Measurements from ENCODE around the gene SYNPO2L. TPM values are rescaled to one million over a fixed set of nuclear protein-coding genes. Genes with fewer than 3 reads are reported as not detected.
"Not testable (repeated sequence)": the region's sequence is repeated elsewhere in the genome, so short reads cannot be mapped to it uniquely, and the experiment has no call there.

Gene SYNPO2L
- polyA plus RNA-seq (2013, experiment 1 of 2), result 0.42 TPM
- 0.39 TPM for polyA plus RNA-seq (2013, experiment 2 of 2)

DNA sequence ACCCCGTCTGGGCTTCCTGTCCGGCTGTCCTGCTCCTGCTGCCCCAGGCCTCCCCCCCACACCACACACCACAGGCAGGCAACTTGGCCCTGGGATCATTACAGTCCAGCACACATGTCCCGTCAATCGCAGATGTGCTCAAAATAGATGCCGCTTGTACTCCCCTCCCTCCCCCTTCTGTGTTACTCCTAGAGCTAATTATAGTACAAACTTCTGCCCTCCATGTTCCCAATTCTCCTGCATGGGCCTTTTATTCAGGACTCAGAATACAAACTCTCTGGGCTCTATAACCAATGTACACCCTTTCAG is at the start of gene SYNPO2L:
Gene SYNPO2L, minus strand, starts transcription at position 40 of the 309 bp plus-strand sequence. CDS start 107 bp downstream, outside the sequence.
- Histone ChIP-seq H4K8ac (ENCODE audit: low read depth, low read length) (no peak within 1 kb of the TSS), H4K5ac (ENCODE audit: low read length) (no peak within 1 kb of the TSS), H3K4me2 (ENCODE audit: low read length) (no peak within 1 kb of the TSS), H2BK15ac (replicated peaks; ENCODE audit: low read depth) (no peak within 1 kb of the TSS), H3K56ac (ENCODE audit: low read length) (no peak within 1 kb of the TSS), H3K27me3 (ENCODE audit: insufficient read depth, low read length, poor library complexity) (no peaks in the 10 kb centered on the region), H2AK5ac (ENCODE audit: low read length) (no peak within 1 kb of the TSS), H3K4me3 (ENCODE audit: low read length) (no peak within 1 kb of the TSS), H3K4me1 (ENCODE audit: control insufficient read depth, low read depth, low read length) (no peaks in the 10 kb centered on the region), H3K18ac (ENCODE audit: low read length) (no peak within 1 kb of the TSS), H3K27ac (ENCODE audit: low read depth, low read length) (no peak within 1 kb of the TSS), H3K36me3 (ENCODE audit: control insufficient read depth, insufficient read depth, low read length) (no peaks in the 10 kb centered on the region), H3K79me2 (ENCODE audit: control insufficient read depth, insufficient read depth, low read length) (no peaks in the 10 kb centered on the region), H2BK120ac (ENCODE audit: low read depth, low read length) (no peak within 1 kb of the TSS), H3K23ac (ENCODE audit: low read length) (no peak within 1 kb of the TSS), H2BK5ac (ENCODE audit: low read length) (no peak within 1 kb of the TSS), H3K4ac (ENCODE audit: low read depth, low read length) (no peak within 1 kb of the TSS), H3K79me1 (ENCODE audit: low read length) (no peaks in the 10 kb centered on the region), H3K9ac (ENCODE audit: low read length) (no peak within 1 kb of the TSS)
- no peak for DNase-seq
- WGBS (ENCODE audit: extremely low coverage, insufficient coverage, low lambda C conversion rate), result no CpG with 5 or more reads among the region's 5 CpGs

- H3K27ac ChIP-seq (ENCODE audit: low read depth, low read length); H3K9ac ChIP-seq (ENCODE audit: low read length); H2BK120ac ChIP-seq (ENCODE audit: low read depth, low read length); H3K18ac ChIP-seq (ENCODE audit: low read length); H3K27me3 ChIP-seq (ENCODE audit: insufficient read depth, low read length, poor library complexity); H4K5ac ChIP-seq (ENCODE audit: low read length); H3K4me2 ChIP-seq (ENCODE audit: low read length); H2BK15ac ChIP-seq (replicated peaks; ENCODE audit: low read depth); H3K4ac ChIP-seq (ENCODE audit: low read depth, low read length); H2AK5ac ChIP-seq (ENCODE audit: low read length); H3K79me1 ChIP-seq (ENCODE audit: low read length); H3K4me1 ChIP-seq (ENCODE audit: control insufficient read depth, low read depth, low read length); H3K56ac ChIP-seq (ENCODE audit: low read length); H2BK5ac ChIP-seq (ENCODE audit: low read length); H4K8ac ChIP-seq (ENCODE audit: low read depth, low read length); H3K79me2 ChIP-seq (ENCODE audit: control insufficient read depth, insufficient read depth, low read length); DNase-seq; H3K4me3 ChIP-seq (ENCODE audit: low read length); H3K36me3 ChIP-seq (ENCODE audit: control insufficient read depth, insufficient read depth, low read length); H3K23ac ChIP-seq (ENCODE audit: low read length): not testable (repeated sequence)
Observed at GRCh38 chr10:73703924-73704323, 48.1 kb upstream of the SYNPO2L start.

DNA sequence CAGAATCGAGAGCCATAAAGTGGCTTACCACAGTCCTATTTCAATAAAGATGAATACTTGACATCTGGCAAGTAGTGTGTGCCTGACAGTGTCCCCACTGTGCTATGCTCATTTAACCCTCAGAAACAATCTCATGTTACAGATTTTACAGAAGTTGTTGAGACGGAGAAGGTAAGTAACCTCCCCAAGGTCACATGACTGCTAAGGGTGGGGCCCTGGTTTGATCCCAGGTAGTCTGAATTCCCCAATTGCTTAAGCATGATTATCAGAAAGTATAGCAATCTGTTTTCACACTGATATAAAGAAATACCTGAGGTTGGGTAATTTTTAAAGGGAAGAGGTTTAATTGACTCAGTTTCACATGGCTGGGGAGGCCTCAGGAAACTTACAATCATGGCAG is 43.0 kb upstream of the SYNPO2L start:
- not testable (repeated sequence) for H4K8ac ChIP-seq (ENCODE audit: low read depth, low read length); H3K4me3 ChIP-seq (ENCODE audit: low read length); H3K79me1 ChIP-seq (ENCODE audit: low read length); H4K5ac ChIP-seq (ENCODE audit: low read length); H3K36me3 ChIP-seq (ENCODE audit: control insufficient read depth, insufficient read depth, low read length); H3K56ac ChIP-seq (ENCODE audit: low read length); H3K4me2 ChIP-seq (ENCODE audit: low read length); H3K9ac ChIP-seq (ENCODE audit: low read length); H3K79me2 ChIP-seq (ENCODE audit: control insufficient read depth, insufficient read depth, low read length); H2BK15ac ChIP-seq (replicated peaks; ENCODE audit: low read depth); H3K4me1 ChIP-seq (ENCODE audit: control insufficient read depth, low read depth, low read length); H3K23ac ChIP-seq (ENCODE audit: low read length); DNase-seq; H2BK5ac ChIP-seq (ENCODE audit: low read length); H3K27me3 ChIP-seq (ENCODE audit: insufficient read depth, low read length, poor library complexity); H3K18ac ChIP-seq (ENCODE audit: low read length); H3K27ac ChIP-seq (ENCODE audit: low read depth, low read length); H2AK5ac ChIP-seq (ENCODE audit: low read length); H3K4ac ChIP-seq (ENCODE audit: low read depth, low read length); H2BK120ac ChIP-seq (ENCODE audit: low read depth, low read length)
- no CpG with 5 or more reads among the region's 2 CpGs for whole genome bisulfite sequencing (ENCODE audit: extremely low coverage, insufficient coverage, low lambda C conversion rate)

- not testable (repeated sequence) for H3K79me2 ChIP-seq (ENCODE audit: control insufficient read depth, insufficient read depth, low read length); H3K27ac ChIP-seq (ENCODE audit: low read depth, low read length); H3K27me3 ChIP-seq (ENCODE audit: insufficient read depth, low read length, poor library complexity); H2AK5ac ChIP-seq (ENCODE audit: low read length); H3K4me2 ChIP-seq (ENCODE audit: low read length); H3K4me3 ChIP-seq (ENCODE audit: low read length); H3K56ac ChIP-seq (ENCODE audit: low read length); DNase-seq; H2BK120ac ChIP-seq (ENCODE audit: low read depth, low read length); H2BK5ac ChIP-seq (ENCODE audit: low read length); H3K4ac ChIP-seq (ENCODE audit: low read depth, low read length); H2BK15ac ChIP-seq (replicated peaks; ENCODE audit: low read depth); H4K8ac ChIP-seq (ENCODE audit: low read depth, low read length); H3K4me1 ChIP-seq (ENCODE audit: control insufficient read depth, low read depth, low read length); H4K5ac ChIP-seq (ENCODE audit: low read length); H3K23ac ChIP-seq (ENCODE audit: low read length); H3K36me3 ChIP-seq (ENCODE audit: control insufficient read depth, insufficient read depth, low read length); H3K18ac ChIP-seq (ENCODE audit: low read length); H3K79me1 ChIP-seq (ENCODE audit: low read length); H3K9ac ChIP-seq (ENCODE audit: low read length)
- no CpG with 5 or more reads among the region's 16 CpGs for WGBS (ENCODE audit: extremely low coverage, insufficient coverage, low lambda C conversion rate)
Observed at GRCh38 chr10:73697675-73698159, 41.9 kb upstream of the SYNPO2L start, which contains the start of gene AGAP5. Gene AGAP5, minus strand, starts transcription at chr10:73698109. Its CDS starts 354 bp downstream, at chr10:73697755.

DNA sequence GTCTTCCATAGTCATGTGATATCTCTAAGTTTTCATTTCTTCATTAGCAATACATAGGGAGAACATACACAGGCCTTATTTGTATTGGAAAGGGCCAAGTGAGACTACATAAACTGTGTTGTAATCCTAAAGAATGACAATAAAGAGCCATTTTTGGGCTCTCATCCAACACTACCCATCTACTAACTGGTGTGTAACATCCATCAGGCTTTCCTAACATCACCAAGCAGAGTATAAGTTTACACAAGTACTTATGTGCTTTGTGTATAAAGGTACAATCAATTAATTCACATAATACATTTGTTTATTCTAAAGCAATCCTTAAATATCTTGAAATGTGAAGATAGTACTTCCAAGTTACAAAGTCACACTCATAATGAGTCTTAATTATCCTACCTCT is 39.5 kb upstream of the SYNPO2L start:
- H3K23ac ChIP-seq (ENCODE audit: low read length); H4K8ac ChIP-seq (ENCODE audit: low read depth, low read length); H2AK5ac ChIP-seq (ENCODE audit: low read length); H3K56ac ChIP-seq (ENCODE audit: low read length); H3K9ac ChIP-seq (ENCODE audit: low read length); H4K5ac ChIP-seq (ENCODE audit: low read length); H2BK120ac ChIP-seq (ENCODE audit: low read depth, low read length); H3K79me1 ChIP-seq (ENCODE audit: low read length); H2BK15ac ChIP-seq (replicated peaks; ENCODE audit: low read depth); H3K27ac ChIP-seq (ENCODE audit: low read depth, low read length); H3K4me1 ChIP-seq (ENCODE audit: control insufficient read depth, low read depth, low read length); H3K36me3 ChIP-seq (ENCODE audit: control insufficient read depth, insufficient read depth, low read length); H2BK5ac ChIP-seq (ENCODE audit: low read length); H3K4me2 ChIP-seq (ENCODE audit: low read length); DNase-seq; H3K4ac ChIP-seq (ENCODE audit: low read depth, low read length); H3K18ac ChIP-seq (ENCODE audit: low read length); H3K79me2 ChIP-seq (ENCODE audit: control insufficient read depth, insufficient read depth, low read length); H3K4me3 ChIP-seq (ENCODE audit: low read length); H3K27me3 ChIP-seq (ENCODE audit: insufficient read depth, low read length, poor library complexity): not testable (repeated sequence)

GRCh38 chr10:73690755-73691154 is 34.9 kb upstream of the SYNPO2L start:
- H3K9ac ChIP-seq (ENCODE audit: low read length); H3K27me3 ChIP-seq (ENCODE audit: insufficient read depth, low read length, poor library complexity); H2BK15ac ChIP-seq (replicated peaks; ENCODE audit: low read depth); H3K4me3 ChIP-seq (ENCODE audit: low read length); DNase-seq; H3K79me1 ChIP-seq (ENCODE audit: low read length); H3K23ac ChIP-seq (ENCODE audit: low read length); H4K8ac ChIP-seq (ENCODE audit: low read depth, low read length); H2BK120ac ChIP-seq (ENCODE audit: low read depth, low read length); H3K27ac ChIP-seq (ENCODE audit: low read depth, low read length); H3K4me1 ChIP-seq (ENCODE audit: control insufficient read depth, low read depth, low read length); H3K56ac ChIP-seq (ENCODE audit: low read length); H3K79me2 ChIP-seq (ENCODE audit: control insufficient read depth, insufficient read depth, low read length); H2AK5ac ChIP-seq (ENCODE audit: low read length); H4K5ac ChIP-seq (ENCODE audit: low read length); H3K4ac ChIP-seq (ENCODE audit: low read depth, low read length); H3K36me3 ChIP-seq (ENCODE audit: control insufficient read depth, insufficient read depth, low read length); H3K4me2 ChIP-seq (ENCODE audit: low read length); H2BK5ac ChIP-seq (ENCODE audit: low read length); H3K18ac ChIP-seq (ENCODE audit: low read length): not testable (repeated sequence)
- no CpG with 5 or more reads among the region's 6 CpGs for WGBS (ENCODE audit: extremely low coverage, insufficient coverage, low lambda C conversion rate)
